Muscle of arm (tissue), 14 donors: ENCODE data around the gene KRTAP11-1. TPM values are rescaled to one million over a fixed set of nuclear protein-coding genes. Genes with fewer than 3 reads are reported as not detected.

Source experiments
- DNase-seq: peaks from one replicate; pipeline ENCODE4 v3.0.0-alpha.2; 2013
- long read RNA-seq, 11 donors: transcript quantifications; one replicate each; lab custom pipeline, GENCODE V29; 2026
- polyA plus RNA-seq, 12 donors: library from polyadenylated mRNA; unstranded; fragments of 120-200 nt; gene quantifications; one replicate each; pipeline ENCODE4 v1.2.1, GENCODE V29; 2013; ENCODE audit not compliant: insufficient read length in 12 of 12

KRTAP11-1 gene
- not detected for polyA plus RNA-seq
- long read RNA-seq, donor 1 = 0 reads
- long read RNA-seq, donor 2 = 0 reads
- long read RNA-seq, donor 3 = 0 reads
- long read RNA-seq, donor 4 = 0 reads
- long read RNA-seq, donor 5 = 0 reads
- long read RNA-seq, donor 6 = 0 reads
- long read RNA-seq, donor 7 = 0 reads
- long read RNA-seq, donor 8 = 0 reads
- long read RNA-seq, donor 9 = 0 reads
- long read RNA-seq, donor 10 = 0 reads
- long read RNA-seq, donor 11 = 0 reads

- no peak for DNase-seq
Measured at GRCh38 chr21:30881480-30881879, at the start of gene KRTAP11-1. KRTAP11-1 (minus strand) TSS chr21:30881580; CDS start chr21:30881524, 56 bp downstream.

GRCh38 chr21:30924146-30924700 lies 42.8 kb upstream of the KRTAP11-1 start:
- no peak for DNase-seq

- no peak for DNase-seq
Measured at GRCh38 chr21:30921129-30921528, 39.7 kb upstream of the KRTAP11-1 start.

- DNase-seq = no peak
Measured at GRCh38 chr21:30917557-30917956, 36.2 kb upstream of the KRTAP11-1 start.

- no peak for DNase-seq
Measured at GRCh38 chr21:30900881-30901280, 19.5 kb upstream of the KRTAP11-1 start.

- DNase-seq = no peak
Measured at GRCh38 chr21:30882866-30883597, 1.7 kb upstream of the KRTAP11-1 start.

- DNase-seq = no peak
Measured at GRCh38 chr21:30880914-30881313, 466 bp downstream of the KRTAP11-1 start.

GRCh38 chr21:30874526-30874925 lies 6.9 kb downstream of the KRTAP11-1 start:
- no peak for DNase-seq

- DNase-seq = no peak
Measured at GRCh38 chr21:30847627-30848500, 33.5 kb downstream of the KRTAP11-1 start.

- no peak for DNase-seq
Measured at GRCh38 chr21:30842990-30843389, 38.4 kb downstream of the KRTAP11-1 start.

- DNase-seq = no peak
Measured at GRCh38 chr21:30839304-30839703, 42.1 kb downstream of the KRTAP11-1 start.

- no peak for DNase-seq
Measured at GRCh38 chr21:30838536-30838935, 42.8 kb downstream of the KRTAP11-1 start.

GRCh38 chr21:30831194-30831765 lies 50.1 kb downstream of the KRTAP11-1 start:
- DNase-seq = no peak

Other genes starting within 250 kb of the KRTAP11-1 start
- not detected for gene KRTAP20-2, start 246.4 kb downstream of the KRTAP11-1 start, polyA plus RNA-seq
- gene KRTAP20-3, start 238.7 kb downstream of the KRTAP11-1 start, polyA plus RNA-seq = not detected
- not detected for gene KRTAP21-3, start 162.8 kb downstream of the KRTAP11-1 start, polyA plus RNA-seq
- gene KRTAP21-2, start 134.3 kb downstream of the KRTAP11-1 start, polyA plus RNA-seq = not detected
- not detected for gene KRTAP21-1, start 126.2 kb downstream of the KRTAP11-1 start, polyA plus RNA-seq
- gene KRTAP8-1, start 68.3 kb downstream of the KRTAP11-1 start, polyA plus RNA-seq = not detected
- not detected for gene KRTAP7-1, start 51.8 kb downstream of the KRTAP11-1 start, polyA plus RNA-seq
- gene KRTAP19-8, start 156.9 kb upstream of the KRTAP11-1 start, polyA plus RNA-seq = not detected